Kidney epithelial cell (primary cell): ENCODE results near the gene LRRN2. TPM values are rescaled to one million over a fixed set of nuclear protein-coding genes. Genes with fewer than 3 reads are reported as not detected.
A peak's percentile ranks its signal among the peaks of the same experiment; 100 is the strongest.

Source experiments
- DNase-seq: peaks from one replicate; pipeline ENCODE4 v3.0.0-alpha.2; 2010; ENCODE audit warnings: low read depth
- H3K27me3 ChIP-seq: 2 replicates; pipeline ENCODE4 v1.6.0; 2011; ENCODE audit warnings: low read length; ENCODE audit not compliant: control insufficient read depth, insufficient read depth
- H3K36me3 ChIP-seq: 2 replicates; pipeline ENCODE4 v1.5.1; 2011; ENCODE audit warnings: low read length; ENCODE audit not compliant: control insufficient read depth, insufficient read depth
- H3K4me3 ChIP-seq: 2 replicates; pipeline ENCODE4 v1.5.1; 2011; ENCODE audit warnings: low read depth, mild to moderate bottlenecking, control low read depth, low read length
- CTCF ChIP-seq: IDR thresholded peaks from 2 replicates; pipeline ENCODE4 v1.5.1; 2011; ENCODE audit warnings: mild to moderate bottlenecking, moderate library complexity, low read length, control low read depth, inconsistent platforms; ENCODE audit not compliant: insufficient read depth, poor library complexity, severe bottlenecking
- total RNA-seq: library from RNA; depleted of rRNA; stranded (reverse); fragments of >200 nt; gene quantifications from 2 replicates; pipeline ENCODE4 v1.2.3, GENCODE V29; 2015

The LRRN2 gene
- total RNA-seq, 1 donor from 2014 or later, result 7.6 TPM

DNA sequence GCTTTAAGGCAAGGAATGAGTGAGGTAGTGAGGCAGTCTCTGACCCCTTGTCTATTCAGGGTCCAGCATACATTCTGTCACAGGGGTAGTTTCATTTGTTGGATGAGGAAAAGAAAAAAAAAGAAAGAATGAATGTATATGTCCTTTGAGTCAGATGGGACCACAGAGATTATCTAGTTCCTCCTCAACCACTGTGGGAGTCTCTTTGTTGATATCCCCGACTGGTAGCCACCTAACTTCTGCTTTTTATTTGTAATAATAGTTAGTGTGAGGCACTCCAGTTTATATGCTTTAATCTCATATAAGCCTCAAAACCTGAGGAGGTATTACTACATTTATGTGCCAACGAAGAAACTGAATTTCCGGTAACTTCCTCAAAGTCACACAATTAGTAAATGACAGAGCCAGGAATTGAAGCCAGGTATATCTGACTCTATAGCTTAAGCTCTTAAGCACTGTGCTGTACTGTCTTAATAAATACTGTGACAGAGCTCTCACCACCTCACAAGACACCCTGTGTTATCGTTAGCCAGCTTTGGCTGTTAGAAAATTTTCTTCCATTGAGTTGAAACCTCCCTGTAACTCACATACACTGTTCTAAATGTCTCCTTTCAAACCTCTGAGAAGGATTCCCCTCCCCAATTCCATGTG, 87.1 kb downstream of the LRRN2 start:
- no peak overlapping the region for H3K4me3 ChIP-seq
- no peaks in the 10 kb centered on the region for H3K27me3 ChIP-seq
- H3K36me3 ChIP-seq, result no peaks in the 10 kb centered on the region
- no peak for DNase-seq
- no peak for TF ChIP-seq CTCF

- no peak for TF ChIP-seq CTCF
- no peaks in the 10 kb centered on the region for H3K36me3 ChIP-seq
- no peak overlapping the region for H3K4me3 ChIP-seq
- no peaks in the 10 kb centered on the region for H3K27me3 ChIP-seq
- no peak for DNase-seq
These were observed 93.1 kb downstream of the LRRN2 start for GRCh38 chr1:204592246-204592948.

- peak; percentile 28 for DNase-seq
- H3K4me3 ChIP-seq, result no peak overlapping the region
- H3K27me3 ChIP-seq, result no peaks in the 10 kb centered on the region
- no peak for TF ChIP-seq CTCF
- no peaks in the 10 kb centered on the region for H3K36me3 ChIP-seq
These were observed 94.0 kb downstream of the LRRN2 start for GRCh38 chr1:204591473-204592090.

- TF ChIP-seq CTCF, result no peak
- Histone ChIP-seq H3K4me3 (no peak overlapping the region), H3K36me3 (no peaks in the 10 kb centered on the region), H3K27me3 (no peaks in the 10 kb centered on the region)
- no peak for DNase-seq
These were observed 96.0 kb downstream of the LRRN2 start for GRCh38 chr1:204589409-204590038.

GRCh38 chr1:204588826-204589225, 96.7 kb downstream of the LRRN2 start:
- TF ChIP-seq CTCF, result no peak
- no peaks in the 10 kb centered on the region for H3K27me3 ChIP-seq
- no peak overlapping the region for H3K4me3 ChIP-seq
- no peaks in the 10 kb centered on the region for H3K36me3 ChIP-seq
- no peak for DNase-seq
